K562 (cell line): ENCODE data around the gene KLHL29.

Experiments
- BHLHE40 ChIP-seq: IDR thresholded peaks from 2 replicates; pipeline ENCODE4 v1.6.1; 2011; ENCODE audit warnings: low read length, improper control_type of control experiment
- CREB1 ChIP-seq, 2 experiments: sonication (generic) in 1 of 2; formaldehyde crosslinking in 1 of 2; IDR thresholded peaks; 2 replicates each; pipeline versions ENCODE4 v1.6.1 to v1.8.0; 2012 to 2022; ENCODE audit warnings: inconsistent platforms in 1 of 2, mild to moderate bottlenecking in 1 of 2, missing genetic modification reagents in 1 of 2, moderate library complexity in 1 of 2
- MAZ ChIP-seq, 2 experiments: fragments of 450-650 bp in 1 of 2; sonication (generic) in 1 of 2; formaldehyde crosslinking; IDR thresholded peaks in 1 of 2; conservative IDR thresholded peaks in 1 of 2; 2 replicates each; pipeline versions ENCODE4 v1.4.0 to v1.5.0; 2020; ENCODE audit warnings: mild to moderate bottlenecking in 1 of 2, missing genetic modification reagents in 1 of 2
- MXI1 ChIP-seq: IDR thresholded peaks from 2 replicates; pipeline ENCODE4 v1.6.1; 2011; ENCODE audit warnings: low read depth, mild to moderate bottlenecking, improper control_type of control experiment, low read length
- NCOA1 ChIP-seq: fragments of 450-650 bp; IDR thresholded peaks from 2 replicates; pipeline ENCODE4 v1.6.1; 2016; ENCODE audit warnings: low read depth
- POLR2A ChIP-seq: fragments of 450-650 bp; conservative IDR thresholded peaks from 2 replicates; pipeline ENCODE4 v1.6.1; 2016
- SIN3A ChIP-seq, 2 experiments: fragments of 150-350 bp in 1 of 2; IDR thresholded peaks; 2 replicates each; pipeline ENCODE4 v1.6.1; 2011 to 2016; ENCODE audit warnings: borderline replicate concordance in 2 of 2, low read depth in 2 of 2, low read length in 2 of 2, mild to moderate bottlenecking in 2 of 2, moderate library complexity in 2 of 2; ENCODE audit not compliant: control insufficient read depth in 1 of 2
- SRF ChIP-seq, 2 experiments: fragments of 250-450, 450-650 bp in 1 of 2; sonication (Bioruptor Pico) in 1 of 2; sonication (generic) in 1 of 2; formaldehyde crosslinking; IDR thresholded peaks; 2 replicates each; pipeline versions ENCODE4 v1.5.0 to v1.5.1; 2020 to 2022; ENCODE audit warnings: mild to moderate bottlenecking in 1 of 2, missing genetic modification reagents in 1 of 2
- ZNF232 ChIP-seq: sonication (generic); formaldehyde crosslinking; IDR thresholded peaks from 2 replicates; pipeline ENCODE4 v1.8.0; 2022; ENCODE audit warnings: mild to moderate bottlenecking, missing genetic modification reagents
- TF ChIP-seq, protein P1 (sequence below): sonication (generic); formaldehyde crosslinking; IDR thresholded peaks from 2 replicates; pipeline ENCODE4 v1.8.0; 2022; ENCODE audit warnings: mild to moderate bottlenecking, missing genetic modification reagents
- TF ChIP-seq, protein P2 (sequence below): fragments of 450-650 bp; IDR thresholded peaks from 2 replicates; pipeline ENCODE4 v1.6.1; 2016; ENCODE audit warnings: missing biosample characterization, missing genetic modification characterization
- TF ChIP-seq, protein P3 (sequence below): sonication (generic); formaldehyde crosslinking; IDR thresholded peaks from 2 replicates; pipeline ENCODE4 v1.8.0; 2022; ENCODE audit warnings: missing genetic modification reagents, mild to moderate bottlenecking, borderline replicate concordance
- TF ChIP-seq, protein P4 (sequence below), 3 experiments: IDR thresholded peaks in 2 of 3; conservative IDR thresholded peaks in 1 of 3; 2 replicates each; pipeline ENCODE4 v1.5.1; 2011 to 2012; ENCODE audit warnings: low read length in 3 of 3, mild to moderate bottlenecking in 3 of 3, control low read depth in 2 of 3, improper control_type of control experiment in 1 of 3, inconsistent platforms in 1 of 3, low read depth in 1 of 3, mixed read lengths in 1 of 3, moderate library complexity in 1 of 3; ENCODE audit not compliant: insufficient read depth in 2 of 3

DNA sequence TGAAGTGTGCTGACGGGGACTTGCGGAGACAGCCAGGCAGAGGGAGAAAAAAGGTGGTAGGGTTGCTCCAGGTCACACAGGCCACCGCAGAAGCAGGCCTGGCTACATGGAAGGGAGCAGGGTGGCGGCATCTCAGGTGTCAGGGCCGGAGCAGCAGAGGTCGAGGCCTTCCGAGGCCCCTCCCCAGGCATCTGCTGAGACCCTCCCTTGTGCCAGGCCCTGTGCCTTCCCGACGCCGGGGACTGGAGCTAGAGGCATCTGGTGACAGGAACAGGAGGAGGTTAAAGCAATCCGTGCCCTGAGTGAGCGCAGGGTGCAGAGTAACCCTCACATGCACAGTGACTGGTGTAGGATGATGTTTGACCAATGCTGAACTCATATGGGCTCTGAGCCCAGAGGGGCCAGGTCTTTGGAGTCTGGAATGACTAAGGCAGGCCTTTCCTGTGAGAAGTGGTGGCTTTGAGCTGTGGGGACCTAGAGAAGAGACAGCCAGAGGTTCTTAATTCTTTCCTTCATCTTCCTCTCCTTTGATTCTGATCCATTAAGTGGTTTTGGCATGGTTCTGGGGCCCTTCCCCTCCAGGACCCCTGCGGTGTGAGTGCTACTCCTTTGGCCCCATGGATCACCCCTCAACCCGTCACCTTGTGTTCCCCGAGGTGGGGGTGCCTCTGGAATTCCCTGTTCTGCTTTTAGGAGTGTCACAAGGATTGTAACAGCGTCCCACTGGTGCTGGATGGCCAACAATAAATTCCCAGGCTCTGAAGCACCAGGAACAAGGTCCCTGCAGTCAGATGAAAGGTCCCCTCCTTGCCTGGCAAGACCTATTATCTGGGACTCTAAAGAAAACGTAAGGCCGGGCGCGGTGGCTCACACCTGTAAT lies 72.1 kb downstream of the KLHL29 start:
- TF ChIP-seq, protein P1, sequence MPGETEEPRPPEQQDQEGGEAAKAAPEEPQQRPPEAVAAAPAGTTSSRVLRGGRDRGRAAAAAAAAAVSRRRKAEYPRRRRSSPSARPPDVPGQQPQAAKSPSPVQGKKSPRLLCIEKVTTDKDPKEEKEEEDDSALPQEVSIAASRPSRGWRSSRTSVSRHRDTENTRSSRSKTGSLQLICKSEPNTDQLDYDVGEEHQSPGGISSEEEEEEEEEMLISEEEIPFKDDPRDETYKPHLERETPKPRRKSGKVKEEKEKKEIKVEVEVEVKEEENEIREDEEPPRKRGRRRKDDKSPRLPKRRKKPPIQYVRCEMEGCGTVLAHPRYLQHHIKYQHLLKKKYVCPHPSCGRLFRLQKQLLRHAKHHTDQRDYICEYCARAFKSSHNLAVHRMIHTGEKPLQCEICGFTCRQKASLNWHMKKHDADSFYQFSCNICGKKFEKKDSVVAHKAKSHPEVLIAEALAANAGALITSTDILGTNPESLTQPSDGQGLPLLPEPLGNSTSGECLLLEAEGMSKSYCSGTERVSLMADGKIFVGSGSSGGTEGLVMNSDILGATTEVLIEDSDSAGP (CRISPR knock-in tag), result no peak
- TF ChIP-seq, protein P2, sequence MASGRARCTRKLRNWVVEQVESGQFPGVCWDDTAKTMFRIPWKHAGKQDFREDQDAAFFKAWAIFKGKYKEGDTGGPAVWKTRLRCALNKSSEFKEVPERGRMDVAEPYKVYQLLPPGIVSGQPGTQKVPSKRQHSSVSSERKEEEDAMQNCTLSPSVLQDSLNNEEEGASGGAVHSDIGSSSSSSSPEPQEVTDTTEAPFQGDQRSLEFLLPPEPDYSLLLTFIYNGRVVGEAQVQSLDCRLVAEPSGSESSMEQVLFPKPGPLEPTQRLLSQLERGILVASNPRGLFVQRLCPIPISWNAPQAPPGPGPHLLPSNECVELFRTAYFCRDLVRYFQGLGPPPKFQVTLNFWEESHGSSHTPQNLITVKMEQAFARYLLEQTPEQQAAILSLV (tag), result no peak
- TF ChIP-seq, protein P3, sequence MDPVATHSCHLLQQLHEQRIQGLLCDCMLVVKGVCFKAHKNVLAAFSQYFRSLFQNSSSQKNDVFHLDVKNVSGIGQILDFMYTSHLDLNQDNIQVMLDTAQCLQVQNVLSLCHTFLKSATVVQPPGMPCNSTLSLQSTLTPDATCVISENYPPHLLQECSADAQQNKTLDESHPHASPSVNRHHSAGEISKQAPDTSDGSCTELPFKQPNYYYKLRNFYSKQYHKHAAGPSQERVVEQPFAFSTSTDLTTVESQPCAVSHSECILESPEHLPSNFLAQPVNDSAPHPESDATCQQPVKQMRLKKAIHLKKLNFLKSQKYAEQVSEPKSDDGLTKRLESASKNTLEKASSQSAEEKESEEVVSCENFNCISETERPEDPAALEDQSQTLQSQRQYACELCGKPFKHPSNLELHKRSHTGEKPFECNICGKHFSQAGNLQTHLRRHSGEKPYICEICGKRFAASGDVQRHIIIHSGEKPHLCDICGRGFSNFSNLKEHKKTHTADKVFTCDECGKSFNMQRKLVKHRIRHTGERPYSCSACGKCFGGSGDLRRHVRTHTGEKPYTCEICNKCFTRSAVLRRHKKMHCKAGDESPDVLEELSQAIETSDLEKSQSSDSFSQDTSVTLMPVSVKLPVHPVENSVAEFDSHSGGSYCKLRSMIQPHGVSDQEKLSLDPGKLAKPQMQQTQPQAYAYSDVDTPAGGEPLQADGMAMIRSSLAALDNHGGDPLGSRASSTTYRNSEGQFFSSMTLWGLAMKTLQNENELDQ (CRISPR knock-in tag), result no peak
- TF ChIP-seq MXI1, result no peak
- TF ChIP-seq BHLHE40, result no peak
- no peak for TF ChIP-seq NCOA1
- TF ChIP-seq MAZ (CRISPR knock-in tag; conservative IDR thresholded peaks at IDR 0.05 in 1 of 2, IDR thresholded peaks at IDR 0.05 in 1 of 2), result no peak
- no peak for TF ChIP-seq POLR2A
- TF ChIP-seq, protein P4, sequence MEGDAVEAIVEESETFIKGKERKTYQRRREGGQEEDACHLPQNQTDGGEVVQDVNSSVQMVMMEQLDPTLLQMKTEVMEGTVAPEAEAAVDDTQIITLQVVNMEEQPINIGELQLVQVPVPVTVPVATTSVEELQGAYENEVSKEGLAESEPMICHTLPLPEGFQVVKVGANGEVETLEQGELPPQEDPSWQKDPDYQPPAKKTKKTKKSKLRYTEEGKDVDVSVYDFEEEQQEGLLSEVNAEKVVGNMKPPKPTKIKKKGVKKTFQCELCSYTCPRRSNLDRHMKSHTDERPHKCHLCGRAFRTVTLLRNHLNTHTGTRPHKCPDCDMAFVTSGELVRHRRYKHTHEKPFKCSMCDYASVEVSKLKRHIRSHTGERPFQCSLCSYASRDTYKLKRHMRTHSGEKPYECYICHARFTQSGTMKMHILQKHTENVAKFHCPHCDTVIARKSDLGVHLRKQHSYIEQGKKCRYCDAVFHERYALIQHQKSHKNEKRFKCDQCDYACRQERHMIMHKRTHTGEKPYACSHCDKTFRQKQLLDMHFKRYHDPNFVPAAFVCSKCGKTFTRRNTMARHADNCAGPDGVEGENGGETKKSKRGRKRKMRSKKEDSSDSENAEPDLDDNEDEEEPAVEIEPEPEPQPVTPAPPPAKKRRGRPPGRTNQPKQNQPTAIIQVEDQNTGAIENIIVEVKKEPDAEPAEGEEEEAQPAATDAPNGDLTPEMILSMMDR (IDR thresholded peaks at IDR 0.05 in 2 of 3, conservative IDR thresholded peaks at IDR 0.05 in 1 of 3; ENCODE audit: insufficient read depth in 2 of 3, low read depth in 1 of 3, low read length in 3 of 3), result no peak
- no peak for TF ChIP-seq CREB1 (IDR thresholded peaks at IDR 0.05)
- no peak for TF ChIP-seq CREB1 (CRISPR knock-in tag; IDR thresholded peaks at IDR 0.05)
- TF ChIP-seq ZNF232 (CRISPR knock-in tag), result no peak
- TF ChIP-seq SRF (CRISPR knock-in tag; IDR thresholded peaks at IDR 0.05), result no peak
- TF ChIP-seq SIN3A (IDR thresholded peaks at IDR 0.05; ENCODE audit: borderline replicate concordance in 2 of 2, control insufficient read depth in 1 of 2, low read depth in 2 of 2, low read length in 2 of 2), result no peak
